Body of pancreas (tissue), 4 donors: ENCODE measurements around the gene ZXDA. TPM values are rescaled to one million over a fixed set of nuclear protein-coding genes. Genes with fewer than 3 reads are reported as not detected.
"Not testable (repeated sequence)": the region's sequence is repeated elsewhere in the genome, so short reads cannot be mapped to it uniquely, and the experiment has no call there.

Experiments used
- ATAC-seq: fragments of 150-250 bp; one replicate; pipeline ENCODE4 v1.9.1; 2016
- DNase-seq, 4 donors: peaks; one replicate each; pipeline ENCODE4 v3.0.0-alpha.2; 2019
- H3K27ac ChIP-seq, 4 donors: fragments of 200-600 bp; sonication (generic); 1 replicate in 3 of 4; 2 replicates in 1 of 4; pipeline versions ENCODE4 v1.5.1 to v1.6.1; 2016 to 2019; ENCODE audit warnings: mild to moderate bottlenecking in 1 of 4, mixed read lengths in 1 of 4, moderate library complexity in 1 of 4
- H3K27me3 ChIP-seq, 2 donors: fragments of 200-600 bp; sonication (generic); one replicate each; pipeline ENCODE4 v1.6.0; 2016; ENCODE audit warnings: mild to moderate bottlenecking in 1 of 2
- H3K36me3 ChIP-seq, 2 donors: fragments of 200-600 bp; sonication (generic); replicated peaks in 1 of 2; 2 replicates each; pipeline ENCODE4 v1.5.1; 2016; ENCODE audit warnings: low read depth in 2 of 2; ENCODE audit not compliant: insufficient read depth in 1 of 2
- H3K4me1 ChIP-seq: fragments of 200-600 bp; sonication (generic); one replicate; pipeline ENCODE4 v1.6.0; 2016
- H3K4me3 ChIP-seq, 2 donors: fragments of 200-600 bp; sonication (generic); 1 replicate in 1 of 2; 2 replicates in 1 of 2; pipeline ENCODE4 v1.5.1; 2016 to 2019
- H3K9me3 ChIP-seq, 3 donors: fragments of 200-600 bp; sonication (generic); 1 replicate in 2 of 3; 2 replicates in 1 of 3; pipeline ENCODE4 v1.5.1; 2016
- POLR2A ChIP-seq, 3 donors: fragments of 450-650 bp; IDR thresholded peaks; one replicate each; pipeline ENCODE4 v1.6.1; 2016; ENCODE audit warnings: antibody characterized with exemption in 3 of 3, mild to moderate bottlenecking in 2 of 3
- WGBS, 2 donors: methylation state at CpG; one replicate each; pipeline ENCODE4 v1.1.5; 2017; 5-methylcytosine and 5-hydroxymethylcytosine counted together
- intact Hi-C: fragments of 100-400 bp; cut with DNase I; formaldehyde crosslinking; loops from one replicate; pipeline ENCODE4 v1.15.1; 2023
- total RNA-seq, 2 donors: library from RNA; depleted of rRNA; stranded (reverse); fragments of >200 nt; gene quantifications; one replicate each; pipeline ENCODE4 v1.1.0, GENCODE V29; 2016
- TF ChIP-seq, protein P1 (sequence below), 7 experiments: fragments of 450-650 bp in 4 of 7; fragments of 200-600 bp in 3 of 7; sonication (generic) in 3 of 7; IDR thresholded peaks; one replicate each; pipeline ENCODE4 v1.5.1; 2016 to 2019; ENCODE audit warnings: antibody characterized with exemption in 7 of 7

The ZXDA gene
- total RNA-seq, 2 donors from 2014 or later = 7.0 to 7.6 TPM

DNA sequence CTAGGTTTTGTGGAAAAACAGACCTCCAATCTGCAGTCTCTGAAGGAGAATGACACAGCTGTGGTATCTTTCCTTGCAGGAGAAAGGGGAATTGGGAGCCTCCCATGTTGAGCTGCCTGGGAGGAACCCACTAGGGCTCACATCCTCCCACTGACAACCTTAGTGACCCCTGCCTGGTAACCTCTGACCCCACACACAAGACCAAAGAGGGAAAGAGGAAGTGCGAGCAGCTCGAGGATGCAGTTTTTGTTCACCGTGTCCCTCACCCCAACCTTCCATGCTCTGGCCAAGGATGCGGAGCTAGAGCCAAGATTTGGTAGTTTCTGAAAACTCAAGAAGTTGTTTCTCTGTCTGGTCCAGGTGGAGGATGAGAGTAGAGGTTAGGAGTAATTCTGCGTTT, 5.4 kb upstream of the ZXDA start:
- no peak for DNase-seq
- intact Hi-C loops = no loop called here
- H3K4me1 ChIP-seq = peaks cover 6% of the 10 kb centered on the region

DNA sequence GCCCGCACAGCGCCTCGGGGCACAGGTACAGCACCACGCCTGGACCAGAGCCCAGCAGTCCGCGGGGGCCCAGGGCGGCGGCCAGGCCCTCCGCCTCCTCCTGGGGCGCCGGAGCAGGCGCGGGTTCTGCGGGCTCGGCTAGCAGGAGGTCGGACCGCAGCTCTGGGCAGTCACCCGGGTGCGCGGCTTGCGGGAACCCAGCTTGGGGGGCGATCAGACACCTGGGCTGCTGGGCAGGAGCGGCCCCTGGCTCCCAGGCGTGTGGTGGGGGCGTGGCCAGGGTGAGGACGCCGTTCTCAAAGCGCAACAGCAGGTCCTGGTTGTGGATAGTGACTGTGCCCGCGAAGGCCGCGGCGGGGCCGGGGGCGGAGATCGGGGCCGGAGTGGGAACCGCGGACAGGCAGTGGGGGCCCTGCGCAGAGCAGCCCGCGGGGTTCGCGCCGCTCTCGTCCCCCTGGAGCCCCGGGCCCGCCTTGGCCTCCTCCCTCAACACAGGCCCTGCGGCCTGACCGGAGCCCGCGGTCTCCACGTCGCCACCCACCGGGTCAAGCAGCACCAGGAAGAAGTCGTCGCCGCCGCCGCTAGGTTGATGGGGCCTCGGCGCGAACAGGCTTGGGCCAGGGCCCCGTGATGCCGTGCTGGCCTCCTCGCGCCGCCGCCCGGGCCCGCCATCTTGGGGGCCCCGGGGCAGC, 517 bp downstream of the ZXDA start:
- peak in 2 of 3 donors; percentile 39 to 49 for TF ChIP-seq POLR2A (IDR thresholded peaks at IDR 0.05)
- H3K27me3 ChIP-seq, H3K36me3 ChIP-seq, H3K9me3 ChIP-seq, intact Hi-C loops: not testable (repeated sequence)
- peak overlapping the region in 1 of 2 donors; percentile 21 for H3K4me3 ChIP-seq
- DNase-seq (peak; percentile 32 to 64 (median 44)), ATAC-seq (peak; percentile 86)
- WGBS, 2 donors = 12% methylated on average over 12 of the region's 72 CpGs; no CpG with 5 or more reads in 1 of the 2 donors
- H3K4me1 ChIP-seq = peaks cover 27% of the 10 kb centered on the region
- peak overlapping the region; percentile 69 to 90 (median 84) for H3K27ac ChIP-seq

More for the DNA sequence above, 5.4 kb upstream of the ZXDA start:
- WGBS, 2 donors = 79 to 89% methylated on average over 5 of the region's 5 CpGs
- no peaks in the 10 kb centered on the region for H3K9me3 ChIP-seq
- H3K27me3 ChIP-seq = no peaks in the 10 kb centered on the region
- no peak overlapping the region for H3K27ac ChIP-seq
- no peak for TF ChIP-seq POLR2A (IDR thresholded peaks at IDR 0.05)
- TF ChIP-seq, protein P1, sequence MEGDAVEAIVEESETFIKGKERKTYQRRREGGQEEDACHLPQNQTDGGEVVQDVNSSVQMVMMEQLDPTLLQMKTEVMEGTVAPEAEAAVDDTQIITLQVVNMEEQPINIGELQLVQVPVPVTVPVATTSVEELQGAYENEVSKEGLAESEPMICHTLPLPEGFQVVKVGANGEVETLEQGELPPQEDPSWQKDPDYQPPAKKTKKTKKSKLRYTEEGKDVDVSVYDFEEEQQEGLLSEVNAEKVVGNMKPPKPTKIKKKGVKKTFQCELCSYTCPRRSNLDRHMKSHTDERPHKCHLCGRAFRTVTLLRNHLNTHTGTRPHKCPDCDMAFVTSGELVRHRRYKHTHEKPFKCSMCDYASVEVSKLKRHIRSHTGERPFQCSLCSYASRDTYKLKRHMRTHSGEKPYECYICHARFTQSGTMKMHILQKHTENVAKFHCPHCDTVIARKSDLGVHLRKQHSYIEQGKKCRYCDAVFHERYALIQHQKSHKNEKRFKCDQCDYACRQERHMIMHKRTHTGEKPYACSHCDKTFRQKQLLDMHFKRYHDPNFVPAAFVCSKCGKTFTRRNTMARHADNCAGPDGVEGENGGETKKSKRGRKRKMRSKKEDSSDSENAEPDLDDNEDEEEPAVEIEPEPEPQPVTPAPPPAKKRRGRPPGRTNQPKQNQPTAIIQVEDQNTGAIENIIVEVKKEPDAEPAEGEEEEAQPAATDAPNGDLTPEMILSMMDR (IDR thresholded peaks at IDR 0.05) = no peak
- H3K4me3 ChIP-seq = no peak overlapping the region
- ATAC-seq = no peak
- no peaks in the 10 kb centered on the region for H3K36me3 ChIP-seq

DNA sequence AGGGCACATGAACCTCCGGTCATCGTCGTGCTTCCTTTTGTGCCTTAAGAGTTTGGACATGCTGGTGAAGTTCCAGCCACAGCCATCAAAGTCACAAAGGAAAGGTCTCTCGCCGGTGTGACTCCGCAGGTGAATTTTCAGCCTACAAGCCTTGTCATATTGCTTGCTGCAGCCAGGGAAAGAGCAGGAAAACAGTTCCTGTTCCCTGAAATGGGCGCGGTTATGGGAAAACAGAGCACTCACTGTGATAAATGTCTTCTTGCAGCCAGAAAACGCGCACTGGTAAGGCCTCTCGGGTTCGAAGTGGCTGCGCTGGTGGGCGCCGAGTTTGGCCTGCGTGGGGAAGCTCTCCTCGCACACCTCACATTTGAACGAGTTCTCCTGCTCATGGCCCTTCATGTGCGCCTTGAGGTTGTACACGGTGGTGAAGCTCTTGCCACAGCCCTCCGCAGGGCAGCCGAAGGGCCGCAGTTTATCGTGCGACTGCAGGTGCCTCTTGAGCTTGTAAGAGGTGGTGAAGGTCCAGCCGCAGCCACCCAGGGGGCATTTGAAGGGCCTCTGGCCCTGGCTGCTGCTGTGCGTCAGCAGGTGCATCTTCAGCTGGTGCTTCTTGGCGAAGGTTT, 1.2 kb downstream of the ZXDA start:
- H3K36me3 ChIP-seq, H3K27me3 ChIP-seq, intact Hi-C loops, DNase-seq, H3K9me3 ChIP-seq: not testable (repeated sequence)
- Histone ChIP-seq H3K4me3 (peak overlapping the region in 1 of 2 donors; percentile 13), H3K4me1 (peaks cover 27% of the 10 kb centered on the region), H3K27ac (peak overlapping the region; percentile 69 to 90 (median 84))
- peak; percentile 10 for ATAC-seq
- WGBS, 2 donors = 67 to 77% methylated on average over 6 to 18 of the region's 28 CpGs

DNA sequence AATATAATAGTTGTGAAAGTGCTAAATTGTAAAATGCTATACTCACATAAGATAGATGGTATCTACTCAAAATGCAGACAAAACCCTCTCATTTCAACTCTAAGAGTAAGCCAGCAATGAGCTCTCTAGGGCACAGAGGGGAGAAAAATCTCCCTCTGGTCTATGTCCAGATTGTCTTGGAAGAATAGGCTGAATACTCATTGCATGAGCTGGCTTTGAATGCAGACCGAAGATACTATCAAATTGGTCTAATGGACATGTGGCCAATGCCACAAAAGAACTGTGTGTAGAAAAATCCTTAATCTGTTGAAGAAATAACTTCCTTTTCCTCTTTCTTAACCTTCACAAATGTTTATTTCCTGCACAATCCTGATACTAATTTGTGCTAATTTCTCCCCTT, 3.5 kb downstream of the ZXDA start:
- Histone ChIP-seq H3K9me3 (no peaks in the 10 kb centered on the region), H3K4me1 (peaks cover 27% of the 10 kb centered on the region), H3K4me3 (no peak overlapping the region), H3K36me3 (no peaks in the 10 kb centered on the region), H3K27me3 (no peaks in the 10 kb centered on the region), H3K27ac (peak overlapping the region in 1 of 4 donors; percentile 6)
- no peak for DNase-seq
- TF ChIP-seq POLR2A (IDR thresholded peaks at IDR 0.05) = no peak
- TF ChIP-seq, protein P1 (IDR thresholded peaks at IDR 0.05) = no peak
- no peak for ATAC-seq
- intact Hi-C loops = no loop called here
- WGBS, 2 donors = 54 to 75% methylated on average over 1 of the region's 1 CpG

DNA sequence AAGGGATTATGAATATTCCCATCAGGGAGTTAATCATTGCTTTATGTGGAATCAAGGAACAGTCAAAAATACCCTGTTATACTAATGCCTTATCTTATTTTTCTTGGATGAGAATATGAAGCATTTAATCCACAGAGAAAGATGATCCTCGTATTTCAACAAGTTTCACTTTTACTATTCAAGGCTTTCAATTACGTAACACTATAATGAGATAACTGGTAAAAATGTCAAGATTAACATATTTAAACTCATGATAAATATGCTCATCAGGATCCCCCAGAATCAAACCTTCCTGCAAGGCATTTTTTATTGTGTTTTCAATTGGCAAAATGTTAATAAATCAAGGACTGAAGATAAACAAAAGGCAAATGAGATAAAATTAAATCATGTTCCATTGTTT, 5.1 kb downstream of the ZXDA start:
- intact Hi-C loops = no loop called here
- ATAC-seq = no peak
- WGBS, 2 donors = 12 to 14% methylated on average over 2 of the region's 2 CpGs
- TF ChIP-seq, protein P1 (IDR thresholded peaks at IDR 0.05) = no peak
- TF ChIP-seq POLR2A (IDR thresholded peaks at IDR 0.05) = no peak
- H3K27me3 ChIP-seq = no peaks in the 10 kb centered on the region
- H3K27ac ChIP-seq = no peak overlapping the region
- H3K36me3 ChIP-seq = no peaks in the 10 kb centered on the region
- no peak overlapping the region for H3K4me3 ChIP-seq
- no peak for DNase-seq
- peaks cover 21% of the 10 kb centered on the region for H3K4me1 ChIP-seq
- H3K9me3 ChIP-seq = no peaks in the 10 kb centered on the region
